HG03159 (cell line): ENCODE results near the gene SLC6A7.
A peak's percentile ranks its signal among the peaks of the same experiment; 100 is the strongest.
"Not testable (repeated sequence)": the region's sequence is repeated elsewhere in the genome, so short reads cannot be mapped to it uniquely, and the experiment has no call there.

Experiments
- ATAC-seq: cut with Tn5 transposase; IDR thresholded peaks from one replicate; pipeline ENCODE4 v1.9.1; 2021; ENCODE audit warnings: mild to moderate bottlenecking, moderate library complexity; ENCODE audit not compliant: unreplicated experiment

The SLC6A7 gene

DNA sequence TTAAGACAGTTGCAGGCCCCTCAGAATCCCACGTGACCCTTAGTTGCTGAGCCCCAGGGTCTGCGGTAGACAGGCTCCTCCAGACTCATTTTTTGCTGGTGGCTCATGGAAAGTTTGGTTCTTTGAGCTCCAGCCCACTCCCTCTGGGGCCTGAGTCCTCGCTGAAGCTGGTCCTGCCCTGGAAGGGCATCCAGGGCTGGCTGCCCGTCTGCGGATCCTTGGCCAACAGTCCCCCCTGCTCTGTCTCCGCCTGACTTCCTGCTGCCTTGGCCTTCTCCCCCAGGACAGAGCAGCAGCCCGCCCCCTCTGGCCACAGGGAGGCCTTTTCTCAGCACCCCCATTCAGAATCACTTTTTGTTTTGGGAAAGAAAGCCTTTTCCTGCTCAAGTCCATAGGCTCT is 24.4 kb downstream of the SLC6A7 start:
- no peak for ATAC-seq

DNA sequence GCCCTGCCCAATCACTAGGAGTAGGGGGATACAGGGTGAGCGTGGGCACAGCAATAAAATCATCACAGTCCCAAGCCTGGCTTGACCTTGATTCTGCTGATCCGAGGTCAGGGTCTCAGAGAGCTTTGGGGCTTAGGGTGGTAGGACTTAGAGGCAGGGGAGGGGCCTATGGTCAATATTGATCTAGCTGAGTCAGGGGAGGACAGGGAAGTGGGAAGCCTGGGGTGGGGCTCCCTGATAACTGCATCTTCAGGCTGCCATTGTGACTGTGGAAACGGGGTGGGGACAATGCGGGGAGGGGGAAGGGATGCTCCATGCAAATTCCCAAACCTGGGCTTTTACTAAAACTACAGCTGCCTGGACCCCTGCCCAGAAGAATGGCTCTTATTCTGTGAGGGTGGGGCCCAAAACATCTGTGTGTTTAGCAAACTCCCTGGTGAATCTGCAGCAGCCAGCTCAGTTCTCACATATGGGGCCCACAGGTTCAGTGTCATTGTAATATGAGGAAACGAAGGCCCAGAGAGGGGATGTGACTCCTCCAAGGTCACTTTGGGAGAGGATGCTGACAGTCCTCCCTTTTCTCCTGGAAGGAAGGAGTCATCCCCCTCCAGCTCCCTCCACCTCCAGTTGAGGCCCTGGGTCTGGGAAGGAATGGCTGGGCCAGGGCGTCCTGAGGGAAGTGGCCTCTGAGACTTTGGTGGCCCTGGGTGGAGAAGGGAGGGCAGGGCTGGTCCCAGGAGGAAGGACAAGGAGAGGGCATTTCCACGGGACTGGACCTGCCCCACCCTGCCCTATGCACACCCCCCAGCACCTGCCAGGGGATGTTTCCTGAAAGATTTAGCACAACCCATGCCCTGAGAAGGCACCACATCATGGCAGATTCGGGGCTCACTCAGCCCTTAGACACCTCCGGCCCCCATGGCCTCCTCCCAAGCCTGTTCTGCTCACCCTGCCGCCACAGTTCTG is 26.4 kb downstream of the SLC6A7 start:
- ATAC-seq: no peak

DNA sequence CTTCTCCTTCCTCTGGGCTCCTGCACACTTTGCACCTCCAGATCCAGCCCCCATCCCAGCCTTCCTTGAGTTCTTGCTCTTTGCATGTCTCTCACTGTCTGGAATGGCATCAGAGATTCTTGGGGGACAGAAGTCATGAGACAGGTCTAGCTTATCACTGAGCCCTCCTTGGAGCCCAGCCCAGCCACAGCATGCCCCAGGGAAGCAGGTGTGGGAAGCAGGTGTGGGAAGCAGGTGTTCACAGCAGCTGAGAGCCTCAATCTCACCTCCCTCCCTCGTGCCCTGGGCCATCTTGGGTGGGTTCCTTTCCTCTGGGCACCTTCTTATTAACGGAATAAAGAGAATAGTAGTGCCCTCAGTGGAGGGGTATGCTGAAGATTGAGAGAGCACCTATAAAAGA is 27.2 kb downstream of the SLC6A7 start:
- no peak for ATAC-seq

DNA sequence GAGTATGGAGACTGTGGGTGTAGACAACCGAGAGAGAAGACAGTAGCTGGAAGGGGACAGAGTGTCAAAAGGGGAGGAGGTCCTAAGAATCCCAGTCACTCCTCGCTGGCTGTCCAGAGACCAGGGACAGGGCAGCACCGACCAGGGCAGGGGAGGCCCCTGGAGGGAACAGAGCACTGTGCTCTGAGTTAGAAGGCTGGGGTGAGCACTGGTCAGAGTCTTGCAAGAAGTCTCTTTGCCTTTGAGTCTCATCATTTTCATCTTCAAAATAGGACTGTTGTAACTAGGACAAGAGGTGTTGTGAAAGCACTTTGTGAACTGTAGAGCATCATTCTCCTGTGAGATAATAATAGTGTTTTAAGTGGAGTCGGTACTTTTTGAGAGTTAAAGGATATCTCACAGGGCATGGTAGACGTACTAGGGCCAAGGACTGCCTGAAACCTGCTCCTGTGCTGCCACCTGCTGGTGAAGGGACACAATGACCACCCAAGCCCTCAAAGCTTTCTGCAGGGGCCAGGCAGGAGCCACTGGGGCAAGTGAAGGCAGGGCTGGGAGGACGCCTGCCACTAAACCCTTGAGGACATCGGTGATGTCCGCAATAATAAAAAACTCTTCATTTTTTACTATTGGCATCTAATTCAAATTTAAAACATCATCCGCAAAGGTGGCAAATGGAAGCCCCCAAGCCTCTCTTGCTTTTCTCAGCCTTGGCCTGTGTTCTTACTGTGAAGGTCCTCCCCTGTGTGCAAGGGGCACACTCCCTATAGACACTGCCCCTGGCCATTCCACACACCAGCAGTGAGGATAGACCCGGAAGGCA is 28.2 kb downstream of the SLC6A7 start:
- peak; percentile 86 for ATAC-seq

DNA sequence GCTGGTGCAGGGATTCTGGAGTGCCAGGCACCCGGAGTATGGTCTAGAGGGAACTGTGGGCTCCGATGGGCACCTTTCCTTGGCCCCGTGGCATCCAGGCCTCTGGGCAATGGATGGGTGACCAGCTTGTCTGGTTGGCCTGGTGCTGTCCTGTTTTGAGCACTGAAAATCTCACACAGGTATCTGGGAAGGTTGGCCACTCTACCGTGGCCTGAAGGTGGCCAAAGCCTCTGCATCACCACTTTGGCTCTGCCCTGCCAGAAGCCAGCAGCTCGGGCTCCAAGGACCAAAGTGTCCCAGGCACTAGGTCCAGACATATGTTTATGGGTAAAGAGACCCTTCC is 28.8 kb downstream of the SLC6A7 start:
- no peak for ATAC-seq

DNA sequence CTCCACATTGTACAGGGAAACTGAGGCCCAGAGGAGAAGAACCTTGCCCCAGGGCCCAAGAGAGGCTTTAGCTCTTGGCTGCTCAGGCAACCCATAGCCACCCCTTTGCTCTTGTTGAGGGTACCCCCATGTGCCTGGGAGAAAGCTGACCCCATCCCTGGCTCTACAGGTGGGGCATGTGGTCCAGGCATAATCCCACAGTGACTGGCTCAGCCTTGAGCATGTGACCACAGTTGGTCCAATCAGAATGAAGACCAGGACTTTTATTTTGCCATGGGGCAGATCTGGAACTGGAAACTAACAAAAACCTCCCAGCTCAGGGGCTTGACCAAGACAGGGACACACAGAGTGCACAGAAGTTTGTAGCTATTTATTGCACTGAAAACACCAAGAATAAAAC is 29.3 kb downstream of the SLC6A7 start:
- no peak for ATAC-seq

DNA sequence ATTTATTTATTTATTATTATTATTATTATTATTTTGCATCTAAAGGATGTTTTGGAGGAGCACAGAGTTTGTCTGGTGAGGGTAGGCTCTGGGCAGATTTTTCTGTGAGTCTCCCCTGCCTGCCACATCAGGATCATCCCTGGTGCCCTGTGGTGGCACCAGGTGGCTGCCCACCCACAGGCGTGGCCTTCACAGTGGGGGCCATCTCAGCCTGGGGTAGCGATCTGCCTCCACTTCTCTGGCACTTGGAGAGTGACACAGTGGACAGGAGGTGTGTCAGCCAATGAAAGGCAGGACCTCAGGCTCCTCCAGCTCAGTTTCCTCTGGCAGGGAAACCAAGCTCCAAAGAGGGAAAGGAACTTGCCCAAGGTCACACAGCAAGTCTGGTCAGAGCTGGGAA is 30.0 kb downstream of the SLC6A7 start:
- ATAC-seq: no peak

DNA sequence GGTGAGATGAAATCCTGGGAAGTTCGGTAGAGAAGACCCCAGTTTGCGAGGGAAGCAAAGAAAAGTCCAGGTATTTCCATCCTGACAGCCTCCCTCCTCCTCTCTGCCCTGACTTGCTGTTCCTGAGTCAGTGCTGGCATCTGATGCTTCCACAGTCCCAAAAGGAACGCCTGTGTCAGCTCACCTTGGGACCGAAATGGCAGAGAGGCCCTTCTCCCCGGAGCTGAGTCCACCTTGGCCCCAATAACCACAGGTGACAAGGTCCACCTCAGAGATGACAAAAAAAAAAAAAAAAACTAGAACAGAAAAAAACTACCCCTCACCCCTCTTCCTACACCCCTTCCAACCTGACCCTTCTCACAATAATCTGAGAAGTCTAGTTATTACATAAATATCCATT is 31.6 kb downstream of the SLC6A7 start:
- no peak for ATAC-seq

DNA sequence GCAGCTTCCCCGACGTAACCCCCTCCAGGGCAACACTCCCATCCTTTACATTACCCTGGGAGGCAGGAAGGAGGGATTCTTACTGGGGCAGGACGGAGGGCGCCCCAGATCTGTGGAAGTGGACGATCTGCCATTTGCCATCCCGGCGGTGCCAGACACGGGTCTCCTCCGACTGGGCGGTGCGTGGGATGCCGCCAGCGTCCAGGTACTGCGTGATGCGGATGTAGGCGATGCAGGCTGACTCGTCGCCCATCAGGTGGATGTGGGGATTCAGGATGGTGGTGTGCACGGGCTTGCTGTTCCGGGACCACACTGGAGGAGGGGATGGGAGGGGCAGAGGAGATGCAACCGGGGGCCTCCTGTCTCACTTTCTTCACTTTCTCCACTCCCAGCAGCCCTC is 33.0 kb downstream of the SLC6A7 start:
- no peak for ATAC-seq

DNA sequence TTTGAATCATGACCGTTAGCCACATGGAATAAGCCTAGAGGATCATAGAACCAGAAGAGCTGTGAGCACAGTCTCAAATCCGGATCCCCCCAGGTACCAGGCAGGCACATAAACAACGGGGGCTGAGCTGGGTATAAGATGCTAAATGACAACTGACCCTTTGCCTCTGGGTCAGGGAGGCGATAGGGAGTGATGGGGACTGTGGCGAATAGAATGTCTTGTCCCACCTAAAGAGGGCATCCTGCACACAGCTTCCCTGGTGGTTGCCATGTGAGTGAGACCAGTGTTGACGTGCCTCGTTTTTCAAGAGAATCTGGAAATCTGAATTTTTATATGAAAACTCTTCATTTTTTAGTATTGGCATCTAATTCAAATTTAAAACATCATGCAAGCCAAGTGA is 33.6 kb downstream of the SLC6A7 start:
- no peak for ATAC-seq

DNA sequence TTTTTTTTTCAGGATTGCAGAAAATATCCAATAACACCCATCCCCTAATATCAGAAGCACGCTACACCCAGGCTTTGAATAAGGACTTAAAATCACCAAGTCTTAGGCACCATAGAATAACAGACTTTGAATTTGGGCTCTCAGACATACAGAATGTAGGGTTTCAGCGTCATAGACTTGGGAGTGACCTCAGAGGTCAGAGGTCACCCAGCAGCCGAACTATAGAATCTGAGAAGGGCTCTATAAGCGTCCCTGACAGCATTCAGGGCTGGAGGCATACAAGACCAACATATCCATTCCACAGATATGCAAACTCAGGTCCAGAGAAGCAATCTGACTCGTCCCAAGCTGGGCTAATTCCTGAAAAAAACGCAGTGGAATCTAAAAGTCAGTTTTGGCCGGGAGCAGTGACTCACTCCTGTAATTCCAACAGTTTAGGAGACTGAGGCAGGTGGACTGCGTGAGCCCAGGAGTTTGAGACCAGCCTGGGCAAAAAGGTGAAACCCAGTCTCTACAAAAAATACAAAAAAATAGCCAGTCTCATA is 34.7 kb downstream of the SLC6A7 start:
- ATAC-seq: no peak

DNA sequence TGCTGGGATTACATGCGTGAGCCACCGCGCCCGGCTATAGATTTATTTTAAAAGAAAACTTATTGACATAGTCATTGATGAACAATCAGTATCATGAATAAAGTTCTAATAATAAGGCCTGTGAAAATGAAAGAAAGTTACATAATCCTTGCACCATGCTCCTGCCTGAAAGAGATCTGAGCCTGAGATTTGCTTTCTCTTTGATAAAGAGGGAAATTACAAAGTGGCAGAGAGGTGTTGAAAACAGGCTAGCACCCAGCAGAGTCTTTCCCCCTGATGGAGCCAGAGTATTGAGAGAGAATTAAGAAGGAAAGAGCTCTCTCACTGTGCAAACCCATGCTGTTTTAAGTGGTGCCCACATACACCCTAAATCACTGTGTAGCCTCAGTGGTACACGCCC is 37.2 kb downstream of the SLC6A7 start:
- ATAC-seq: no peak

DNA sequence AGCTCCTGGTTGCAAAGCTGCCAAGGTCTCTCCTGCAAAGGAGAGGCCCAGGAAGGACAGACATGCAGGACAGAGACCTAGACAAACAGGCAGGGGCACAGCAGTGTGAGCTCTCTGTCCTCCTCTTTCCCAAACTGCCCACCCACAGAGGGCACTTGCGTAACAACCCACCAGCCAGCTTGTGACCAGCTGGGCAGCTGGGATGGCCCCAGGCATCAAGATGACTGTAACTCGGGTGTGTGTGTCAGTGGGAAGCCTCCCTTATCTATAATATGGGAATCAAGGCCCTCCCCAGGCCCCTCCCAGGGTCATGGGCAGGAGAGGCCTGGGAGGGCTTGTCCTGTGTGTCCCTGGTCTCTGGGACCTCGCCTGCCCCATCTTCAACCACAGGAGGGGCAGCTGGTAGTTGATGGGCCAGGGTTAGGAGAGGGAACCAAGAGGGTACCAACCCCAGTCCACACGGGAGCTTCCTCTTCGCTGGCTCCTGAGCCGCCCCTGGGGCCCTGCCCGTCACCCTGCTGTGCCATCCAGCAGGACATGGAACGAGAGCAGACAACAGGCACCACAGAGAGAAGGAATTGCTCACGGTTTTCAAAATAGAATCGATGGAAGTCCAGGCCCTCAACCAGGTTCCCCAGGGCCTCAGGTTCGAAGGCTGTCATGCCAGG is 37.9 kb downstream of the SLC6A7 start:
- no peak for ATAC-seq

DNA sequence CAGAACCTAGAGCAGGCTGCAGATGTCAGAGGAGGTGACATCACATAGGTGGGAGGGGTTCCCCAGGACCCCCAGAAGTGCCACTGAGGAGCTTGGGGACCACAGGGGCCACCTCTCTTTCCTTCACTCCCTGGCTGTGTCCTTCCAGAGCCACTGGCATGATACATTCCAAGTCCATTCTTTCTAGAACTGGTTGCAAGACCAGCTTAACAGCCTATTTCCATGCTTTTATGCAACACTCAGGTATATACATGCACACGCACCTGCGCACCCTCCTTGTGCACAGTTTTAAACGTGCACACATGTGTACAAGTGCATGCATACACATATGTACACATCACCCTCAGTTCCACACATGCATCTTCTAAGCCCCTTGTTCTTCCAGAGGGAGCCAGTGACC is 39.7 kb downstream of the SLC6A7 start:
- no peak for ATAC-seq

DNA sequence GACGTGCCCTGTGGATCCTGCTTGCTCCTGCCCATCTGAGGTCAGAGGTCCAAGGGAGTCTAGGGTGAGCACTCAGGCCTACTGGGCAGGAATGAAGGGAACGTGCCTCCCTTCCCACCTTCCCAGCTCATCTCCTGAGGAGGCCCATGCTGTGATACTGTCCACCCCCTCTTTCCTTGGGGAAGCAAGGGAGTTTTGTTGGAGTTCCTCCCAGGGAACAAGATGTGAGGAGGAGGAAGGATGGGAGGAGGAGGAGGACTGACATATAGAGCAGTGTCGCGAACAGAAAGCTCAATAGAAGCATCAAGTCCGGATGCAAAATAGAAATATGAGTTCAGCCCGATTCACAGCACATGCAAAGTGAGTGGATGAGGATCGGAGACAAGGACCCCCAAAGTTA is 41.0 kb downstream of the SLC6A7 start:
- ATAC-seq: no peak

DNA sequence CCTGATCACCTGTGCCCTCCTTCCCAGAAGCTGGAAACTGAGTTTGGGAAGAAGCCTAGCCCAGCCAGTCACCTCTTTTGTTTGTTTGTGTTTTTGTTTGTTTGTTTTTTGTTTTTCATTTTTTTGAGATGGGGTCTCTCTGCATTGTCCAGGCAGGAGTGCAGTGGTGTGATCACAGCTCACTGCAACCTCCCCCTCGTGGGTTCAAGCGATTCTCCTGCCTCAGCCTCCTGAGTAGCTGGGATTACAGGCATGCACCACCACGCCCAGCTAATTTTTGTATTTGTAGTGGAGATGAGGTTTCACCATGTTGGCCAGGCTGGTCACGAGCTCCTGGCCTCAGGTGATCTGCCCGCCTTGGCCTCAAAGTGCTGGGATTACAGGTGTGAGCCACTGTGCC is 43.8 kb downstream of the SLC6A7 start:
- not testable (repeated sequence) for ATAC-seq

DNA sequence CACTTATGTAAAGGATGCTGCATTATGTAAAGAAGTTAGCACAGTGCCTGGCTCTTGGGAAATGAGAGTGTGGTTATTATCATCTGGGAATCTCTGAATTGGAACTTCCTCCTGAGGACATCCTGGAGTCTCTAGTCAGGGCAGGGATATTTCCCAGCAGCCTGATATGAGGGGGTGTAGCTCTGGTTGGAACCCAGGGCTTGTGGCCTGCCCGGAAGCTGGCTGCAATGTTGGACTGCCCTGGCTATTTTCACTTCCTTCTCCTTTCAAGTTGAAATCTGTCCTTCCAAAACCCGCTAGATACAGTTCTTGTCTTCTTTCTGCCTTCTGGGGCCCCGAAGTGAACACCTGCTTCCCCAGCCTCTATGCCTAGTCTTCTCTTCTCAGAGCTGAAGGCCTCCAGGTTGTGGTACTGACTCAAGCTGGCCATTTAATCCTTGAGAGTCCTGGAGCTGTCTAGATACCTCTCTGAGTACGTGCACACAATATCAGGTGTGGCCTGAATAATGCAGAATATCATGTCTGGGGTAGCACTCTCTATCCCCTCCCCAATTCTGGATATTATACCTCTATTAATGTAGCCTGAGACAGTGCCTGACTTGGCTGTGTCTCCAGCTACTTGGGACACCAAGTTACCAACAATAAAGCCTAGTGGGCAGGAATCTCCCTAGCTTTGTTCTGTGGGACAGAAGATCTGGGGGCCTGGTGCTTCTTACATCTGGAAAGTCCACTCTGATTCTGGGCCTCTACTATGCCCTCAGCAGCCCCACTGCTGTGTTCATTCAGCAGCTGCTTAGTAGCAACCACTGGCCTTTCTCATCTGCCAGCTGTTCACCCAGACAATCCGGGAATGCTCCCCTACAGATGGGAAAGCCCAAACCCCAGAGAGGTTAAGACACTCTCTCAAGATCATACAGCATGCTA is 45.0 kb downstream of the SLC6A7 start:
- no peak for ATAC-seq

DNA sequence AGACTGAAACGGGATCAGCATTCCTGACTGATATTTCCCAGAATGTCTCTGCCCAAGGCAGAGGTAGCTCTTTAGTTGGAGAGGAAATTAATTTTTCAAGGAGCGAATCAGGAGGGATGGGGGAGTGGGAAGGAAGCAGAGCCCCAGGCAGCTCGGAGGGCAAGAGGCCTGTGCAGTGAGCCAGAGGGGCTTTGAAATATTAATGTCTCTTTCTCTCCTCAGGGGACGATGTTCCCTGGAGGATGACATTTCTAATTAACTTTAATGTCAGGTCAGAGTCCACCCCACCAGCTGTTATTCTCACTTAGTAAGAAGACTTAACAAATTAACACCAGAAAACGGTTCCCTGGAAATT is 45.6 kb downstream of the SLC6A7 start:
- ATAC-seq: no peak

DNA sequence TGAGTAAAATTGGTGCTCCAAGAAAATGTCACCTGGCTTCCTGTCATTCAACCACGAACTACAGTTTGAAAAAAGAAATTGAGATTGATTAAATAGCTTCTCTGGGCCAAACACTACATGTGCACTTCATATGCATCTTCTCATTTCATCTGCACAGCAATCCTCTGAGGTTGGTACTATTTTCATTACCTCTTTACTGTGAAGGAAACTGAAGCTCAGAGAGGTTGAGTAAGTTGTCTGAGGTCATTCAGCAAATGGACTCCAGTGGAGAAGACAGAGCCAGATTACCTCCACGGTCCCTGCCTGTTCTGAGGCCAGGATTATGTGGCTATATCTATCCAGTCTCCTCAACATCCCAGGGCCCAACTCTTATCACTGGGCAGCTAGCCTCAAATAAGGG is 46.5 kb downstream of the SLC6A7 start:
- no peak for ATAC-seq

DNA sequence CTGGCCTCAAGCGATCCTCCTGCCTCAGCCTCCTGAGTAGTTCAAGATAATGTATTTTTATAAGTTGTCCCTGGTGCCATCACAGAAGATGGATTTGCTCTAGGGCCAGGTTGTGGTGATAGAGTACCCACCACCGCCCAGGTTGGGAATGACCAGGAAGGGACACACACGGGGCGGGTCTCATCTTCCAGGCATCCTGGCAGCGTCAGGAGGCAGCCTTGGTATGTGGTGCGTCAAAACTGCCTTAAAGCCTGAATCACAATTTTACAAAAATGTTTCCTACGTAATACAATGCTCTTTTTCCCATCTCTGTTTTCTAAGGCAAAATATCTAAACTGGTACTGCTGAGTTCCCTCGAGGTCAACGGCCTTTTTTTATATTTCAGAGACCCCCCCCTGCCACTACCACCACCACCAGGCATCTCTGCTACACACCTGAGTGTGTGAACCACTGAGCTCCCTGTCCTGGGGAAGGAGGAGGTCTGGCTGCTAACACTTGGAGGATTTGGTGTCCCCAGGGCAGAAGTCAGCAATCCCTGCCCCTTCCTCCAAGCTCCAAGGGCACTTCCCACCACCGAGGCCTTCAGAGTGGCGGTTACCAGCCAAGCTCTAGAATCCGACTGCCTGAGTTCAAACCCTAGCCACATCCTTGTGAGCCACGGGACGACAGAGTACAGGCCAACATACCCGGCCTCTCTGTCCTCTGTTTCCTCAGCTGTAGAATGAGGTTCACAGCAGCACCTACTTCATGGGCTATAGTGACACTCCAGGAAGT is 47.3 kb downstream of the SLC6A7 start:
- ATAC-seq: no peak
